Lower leg skin (tissue), 3 donors: ENCODE measurements around the gene ABI3.

Experiments used
- CTCF ChIP-seq, 3 donors: fragments of 450-650 bp; IDR thresholded peaks; one replicate each; pipeline ENCODE4 v1.5.1; 2016; ENCODE audit warnings: antibody characterized with exemption in 3 of 3, mild to moderate bottlenecking in 3 of 3, moderate library complexity in 2 of 3
- POLR2A ChIP-seq, 2 donors: fragments of 450-650 bp; IDR thresholded peaks; one replicate each; pipeline ENCODE4 v1.6.1; 2016 to 2017; ENCODE audit warnings: antibody characterized with exemption in 2 of 2, mild to moderate bottlenecking in 1 of 2, moderate library complexity in 1 of 2

- TF ChIP-seq CTCF (IDR thresholded peaks at IDR 0.05) (no peak), POLR2A (IDR thresholded peaks at IDR 0.05) (no peak)
These were observed 6.0 kb upstream of the ABI3 start for GRCh38 chr17:49204516-49204915.
